Heart left ventricle (tissue), 13 donors: ENCODE data around the gene GAREM1.

Experiments used
- POLR2A ChIP-seq, 2 donors: fragments of 450-650 bp; IDR thresholded peaks; one replicate each; pipeline ENCODE4 v1.6.1; 2017; ENCODE audit warnings: antibody characterized with exemption in 2 of 2, mild to moderate bottlenecking in 2 of 2, moderate library complexity in 2 of 2
- TF ChIP-seq, protein P1 (sequence below), 12 donors: fragments of 200-600 bp; sonication (generic) in 4 of 12; IDR thresholded peaks; one replicate each; pipeline versions ENCODE4 v1.5.0 to v1.8.0; 2018 to 2022; ENCODE audit warnings: antibody characterized with exemption in 12 of 12, mild to moderate bottlenecking in 5 of 12
- donor health status: ischemic (EF 13 %, LVEDD 7.1; RV severe dilation, severe dysfunction).
- donor health status: DM: no; HTN: yes; CAD: no.
- donor health status: DM: no; HTN: no; CAD: no.
- donor health status: ischemic (EF 25% LVEDD 6.9; RV normal size, moderate dysfunction).
- donor health status: ischemic (EF 25% LVEDD 5.7; RV mildly dilated, moderate dysfunction).
- donor health status: ischemic (EF 35%, LVEDD 5.7; RV mildly dilated, moderate dysfunction).
- donor health status: nonischemic (EF 11% LVEDD 7.7; RV severe dilation, severe dysfunction).
- donor health status: DM: yes; HTN: yes; CAD: no.
- donor health status: PGD.
- donor health status: ischemic (EF 29% LVEDD 5.4; RV normal size, mild dysfunction).
- donor health status: nonischemic (EF 23%, LVEDD 6.1; RV moderate dilation, normal function).

- TF ChIP-seq POLR2A (IDR thresholded peaks at IDR 0.05) = no peak
- TF ChIP-seq, protein P1, sequence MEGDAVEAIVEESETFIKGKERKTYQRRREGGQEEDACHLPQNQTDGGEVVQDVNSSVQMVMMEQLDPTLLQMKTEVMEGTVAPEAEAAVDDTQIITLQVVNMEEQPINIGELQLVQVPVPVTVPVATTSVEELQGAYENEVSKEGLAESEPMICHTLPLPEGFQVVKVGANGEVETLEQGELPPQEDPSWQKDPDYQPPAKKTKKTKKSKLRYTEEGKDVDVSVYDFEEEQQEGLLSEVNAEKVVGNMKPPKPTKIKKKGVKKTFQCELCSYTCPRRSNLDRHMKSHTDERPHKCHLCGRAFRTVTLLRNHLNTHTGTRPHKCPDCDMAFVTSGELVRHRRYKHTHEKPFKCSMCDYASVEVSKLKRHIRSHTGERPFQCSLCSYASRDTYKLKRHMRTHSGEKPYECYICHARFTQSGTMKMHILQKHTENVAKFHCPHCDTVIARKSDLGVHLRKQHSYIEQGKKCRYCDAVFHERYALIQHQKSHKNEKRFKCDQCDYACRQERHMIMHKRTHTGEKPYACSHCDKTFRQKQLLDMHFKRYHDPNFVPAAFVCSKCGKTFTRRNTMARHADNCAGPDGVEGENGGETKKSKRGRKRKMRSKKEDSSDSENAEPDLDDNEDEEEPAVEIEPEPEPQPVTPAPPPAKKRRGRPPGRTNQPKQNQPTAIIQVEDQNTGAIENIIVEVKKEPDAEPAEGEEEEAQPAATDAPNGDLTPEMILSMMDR (IDR thresholded peaks at IDR 0.05) = no peak
Observed at GRCh38 chr18:32216390-32216789, 254.3 kb downstream of the GAREM1 start.
